Activated CD4-positive, CD25-positive, alpha-beta regulatory T cell treated with anti-CD3 and anti-CD28 coated beads, Interleukin-2, amount 50 U/mL, for 72 hours (primary cell): Measurements from ENCODE around the gene DDX41.
"Not testable (repeated sequence)": the region's sequence is repeated elsewhere in the genome, so short reads cannot be mapped to it uniquely, and the experiment has no call there.

Experiments
- DNase-seq: peaks from one replicate; pipeline ENCODE4 v3.0.0; 2021

The DDX41 gene

GRCh38 chr5:177537389-177538361 lies 20.9 kb upstream of the DDX41 start:
- no peak for DNase-seq

- no peak for DNase-seq
These were observed 19.6 kb upstream of the DDX41 start for GRCh38 chr5:177536386-177536785.

GRCh38 chr5:177535125-177535524 lies 18.4 kb upstream of the DDX41 start:
- DNase-seq: no peak

GRCh38 chr5:177534433-177534832 lies 17.7 kb upstream of the DDX41 start:
- not testable (repeated sequence) for DNase-seq

GRCh38 chr5:177531209-177531940 lies 14.6 kb upstream of the DDX41 start:
- DNase-seq: no peak

- no peak for DNase-seq
These were observed 13.9 kb upstream of the DDX41 start for GRCh38 chr5:177530638-177531037.

GRCh38 chr5:177529247-177530203 lies 12.8 kb upstream of the DDX41 start:
- DNase-seq: no peak

GRCh38 chr5:177528631-177529030 lies 11.9 kb upstream of the DDX41 start:
- DNase-seq: no peak

GRCh38 chr5:177527595-177527994 lies 10.8 kb upstream of the DDX41 start:
- no peak for DNase-seq

- no peak for DNase-seq
These were observed 10.0 kb upstream of the DDX41 start for GRCh38 chr5:177526791-177527190.

- DNase-seq: no peak
These were observed 9.4 kb upstream of the DDX41 start for GRCh38 chr5:177526191-177526590.

- DNase-seq: no peak
These were observed 8.3 kb upstream of the DDX41 start for GRCh38 chr5:177524941-177525655.

GRCh38 chr5:177524539-177524900 lies 7.8 kb upstream of the DDX41 start:
- DNase-seq: no peak

GRCh38 chr5:177523711-177524538 lies 7.2 kb upstream of the DDX41 start:
- no peak for DNase-seq

GRCh38 chr5:177520916-177521513 lies 4.3 kb upstream of the DDX41 start:
- no peak for DNase-seq

- no peak for DNase-seq
These were observed 3.5 kb upstream of the DDX41 start for GRCh38 chr5:177520271-177520670.

- DNase-seq: no peak
These were observed 2.9 kb upstream of the DDX41 start for GRCh38 chr5:177519463-177520235.

GRCh38 chr5:177515580-177515979 lies 1.2 kb downstream of the DDX41 start:
- DNase-seq: no peak

GRCh38 chr5:177514541-177514940 lies 2.2 kb downstream of the DDX41 start:
- DNase-seq: no peak

GRCh38 chr5:177513500-177513899 lies 3.3 kb downstream of the DDX41 start:
- no peak for DNase-seq
